ENCODE results near the gene PCDHB8. TPM values are rescaled to one million over a fixed set of nuclear protein-coding genes. Genes with fewer than 3 reads are reported as not detected.
"Not testable (repeated sequence)": the region's sequence is repeated elsewhere in the genome, so short reads cannot be mapped to it uniquely, and the experiment has no call there.

PCDHB8 gene
- total and polyA plus RNA-seq, 2 donors (not counting 3 experiments of a cell fraction or from before 2014, with no cell fraction given): 0.25 to 0.53 TPM

- Histone ChIP-seq H3K9me3 (replicated peaks; ENCODE audit: control insufficient read depth, insufficient read depth, low read length) (no peaks in the 10 kb centered on the region), H3K4me3 (replicated peaks in 1 of 3; ENCODE audit: insufficient read depth in 1 of 3, low read depth in 1 of 3, low read length in 3 of 3) (no peak within 1 kb of the TSS), H3K9ac (replicated peaks; ENCODE audit: extremely low read depth, insufficient read depth, low read length) (no peak within 1 kb of the TSS), H3K4me2 (ENCODE audit: insufficient read depth, low read length) (no peak within 1 kb of the TSS), H2AFZ (ENCODE audit: low read depth, low read length) (no peak within 1 kb of the TSS), H3K9me1 (replicated peaks; ENCODE audit: control insufficient read depth, extremely low read depth, insufficient read depth, low read length) (no peaks in the 10 kb centered on the region), H3K79me2 (ENCODE audit: control insufficient read depth, insufficient read depth, low read length) (no peaks in the 10 kb centered on the region), H3K27ac (ENCODE audit: insufficient read depth, low read depth, low read length) (no peak within 1 kb of the TSS), H3K27me3 (ENCODE audit: control insufficient read depth in 2 of 2, insufficient read depth in 2 of 2, low read length in 2 of 2) (no peaks in the 10 kb centered on the region), H4K20me1 (replicated peaks; ENCODE audit: control insufficient read depth, extremely low read depth, insufficient read depth, low read length) (no peaks in the 10 kb centered on the region), H3K36me3 (ENCODE audit: control insufficient read depth in 2 of 2, extremely low read depth in 1 of 2, insufficient read depth in 2 of 2, low read length in 2 of 2) (no peaks in the 10 kb centered on the region), H3K4me1 (ENCODE audit: control insufficient read depth, extremely low read depth, insufficient read depth, low read length) (no peaks in the 10 kb centered on the region)
- peak; percentile 3 for DNase-seq (ENCODE audit: low read depth, low spot score)
- FAIRE-seq: peak; percentile 26
- dilution Hi-C loops (cut with MboI; ENCODE audit: extremely low pct_ligation_motif_present, low sequenced_read_pairs): no loop called here
- BruUV-seq (replicated peaks): no TSS peak
- POLR2A ChIA-PET: no interaction called here
- CTCF ChIA-PET: interaction anchor here (0.8 to 1.1 kb wide), 5 partner anchors 10 to 380 kb away, joined by 3 to 6 read pairs (median 3); partner anchors contain the start of genes PCDHB8 and PCDHGA3
- intact Hi-C loops (cut with micrococcal nuclease): no loop called here
- peak; percentile 23 to 50 for TF ChIP-seq CTCF (IDR thresholded peaks at IDR 0.05; ENCODE audit: extremely low read depth in 1 of 2, insufficient read depth in 1 of 2, low read depth in 1 of 2, low read length in 2 of 2)
- no peak for TF ChIP-seq JUN (IDR thresholded peaks at IDR 0.05; ENCODE audit: borderline replicate concordance, insufficient read depth, insufficient read length, low read depth)
- no peak for TF ChIP-seq FOS (IDR thresholded peaks at IDR 0.05; ENCODE audit: borderline replicate concordance, insufficient read depth, low read length)
- no peak for TF ChIP-seq POLR2AphosphoS5 (IDR thresholded peaks at IDR 0.05; ENCODE audit: insufficient read depth, low read depth, low read length)
Measured at GRCh38 chr5:141186897-141187512, 9.4 kb downstream of the PCDHB8 start, which contains the start of gene PCDHB9. TSS of gene PCDHB9 (plus strand) at chr5:141187161. CDS start at chr5:141187319, 158 bp downstream.

- H3K4me2 ChIP-seq (ENCODE audit: insufficient read depth, low read length); H3K79me2 ChIP-seq (ENCODE audit: control insufficient read depth, insufficient read depth, low read length); POLR2A ChIA-PET; H3K9me1 ChIP-seq (replicated peaks; ENCODE audit: control insufficient read depth, extremely low read depth, insufficient read depth, low read length); H3K9me3 ChIP-seq (replicated peaks; ENCODE audit: control insufficient read depth, insufficient read depth, low read length); H2AFZ ChIP-seq (ENCODE audit: low read depth, low read length); FAIRE-seq; CTCF ChIA-PET; DNase-seq (ENCODE audit: low read depth, low spot score); intact Hi-C loops (cut with micrococcal nuclease); H3K36me3 ChIP-seq (ENCODE audit: control insufficient read depth in 2 of 2, extremely low read depth in 1 of 2, insufficient read depth in 2 of 2, low read length in 2 of 2); BruUV-seq (replicated peaks); H3K4me3 ChIP-seq (replicated peaks in 1 of 3; ENCODE audit: insufficient read depth in 1 of 3, low read depth in 1 of 3, low read length in 3 of 3); H3K9ac ChIP-seq (replicated peaks; ENCODE audit: extremely low read depth, insufficient read depth, low read length); H3K4me1 ChIP-seq (ENCODE audit: control insufficient read depth, extremely low read depth, insufficient read depth, low read length); H3K27me3 ChIP-seq (ENCODE audit: control insufficient read depth in 2 of 2, insufficient read depth in 2 of 2, low read length in 2 of 2); dilution Hi-C loops (cut with MboI; ENCODE audit: extremely low pct_ligation_motif_present, low sequenced_read_pairs); H3K27ac ChIP-seq (ENCODE audit: insufficient read depth, low read depth, low read length); H4K20me1 ChIP-seq (replicated peaks; ENCODE audit: control insufficient read depth, extremely low read depth, insufficient read depth, low read length): not testable (repeated sequence)
Measured at GRCh38 chr5:141188682-141189081, 11.1 kb downstream of the PCDHB8 start.

GRCh38 chr5:141189131-141189530 lies 11.5 kb downstream of the PCDHB8 start:
- dilution Hi-C loops (cut with MboI; ENCODE audit: extremely low pct_ligation_motif_present, low sequenced_read_pairs); POLR2A ChIA-PET; H3K9me3 ChIP-seq (replicated peaks; ENCODE audit: control insufficient read depth, insufficient read depth, low read length); intact Hi-C loops (cut with micrococcal nuclease); H3K27ac ChIP-seq (ENCODE audit: insufficient read depth, low read depth, low read length); H3K36me3 ChIP-seq (ENCODE audit: control insufficient read depth in 2 of 2, extremely low read depth in 1 of 2, insufficient read depth in 2 of 2, low read length in 2 of 2); H3K4me2 ChIP-seq (ENCODE audit: insufficient read depth, low read length); H2AFZ ChIP-seq (ENCODE audit: low read depth, low read length); H3K4me3 ChIP-seq (replicated peaks in 1 of 3; ENCODE audit: insufficient read depth in 1 of 3, low read depth in 1 of 3, low read length in 3 of 3); FAIRE-seq; CTCF ChIA-PET; H3K9me1 ChIP-seq (replicated peaks; ENCODE audit: control insufficient read depth, extremely low read depth, insufficient read depth, low read length); BruUV-seq (replicated peaks); H3K79me2 ChIP-seq (ENCODE audit: control insufficient read depth, insufficient read depth, low read length); H3K9ac ChIP-seq (replicated peaks; ENCODE audit: extremely low read depth, insufficient read depth, low read length); DNase-seq (ENCODE audit: low read depth, low spot score); H4K20me1 ChIP-seq (replicated peaks; ENCODE audit: control insufficient read depth, extremely low read depth, insufficient read depth, low read length); H3K4me1 ChIP-seq (ENCODE audit: control insufficient read depth, extremely low read depth, insufficient read depth, low read length); H3K27me3 ChIP-seq (ENCODE audit: control insufficient read depth in 2 of 2, insufficient read depth in 2 of 2, low read length in 2 of 2): not testable (repeated sequence)
